DMS 273 (cell line): ENCODE measurements around the gene DNAH7.

Source experiments
- DNase-seq: peaks from one replicate; lab custom pipeline; 2025; ENCODE audit not compliant: unreplicated experiment; lab: John Stamatoyannopoulos, UW

DNAH7 gene

DNA sequence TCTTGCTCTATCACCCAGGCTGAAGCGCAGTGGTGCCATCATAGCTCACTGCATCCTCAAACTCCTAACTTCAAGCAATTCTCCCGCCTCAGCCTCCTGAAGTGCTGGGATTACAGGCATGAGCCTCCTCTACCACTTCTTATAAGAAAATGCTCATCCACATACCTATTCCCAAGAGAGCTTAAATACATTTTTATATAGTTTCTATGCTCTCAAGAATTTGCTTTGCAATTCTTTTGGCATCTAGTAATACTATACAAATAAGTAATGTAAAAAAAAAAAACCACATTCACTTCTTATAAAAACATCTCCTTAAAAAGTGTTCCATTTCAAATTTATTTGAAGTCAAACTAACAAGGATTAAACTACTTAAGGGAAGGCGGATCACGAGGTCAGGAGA lies 197.3 kb downstream of the DNAH7 start:
- no peak for DNase-seq

DNA sequence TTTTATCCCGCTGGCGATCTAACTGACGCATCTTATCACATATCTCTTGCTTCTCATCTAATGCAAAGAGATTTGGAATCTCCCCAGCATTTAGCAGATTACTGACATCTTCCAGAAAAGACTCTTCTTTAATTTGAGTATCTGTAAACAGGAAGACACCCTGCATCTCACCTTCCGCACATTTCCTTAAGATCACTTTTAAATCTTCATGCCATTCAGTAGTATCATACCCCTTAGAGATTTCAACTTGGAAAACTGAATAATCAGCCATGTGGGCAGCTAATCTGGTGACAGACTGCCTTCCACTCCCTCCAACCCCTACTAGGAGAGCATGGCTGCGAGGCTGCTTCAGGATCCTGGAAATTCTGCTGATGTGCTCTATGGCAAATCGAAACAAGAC lies 204.3 kb downstream of the DNAH7 start:
- peak; percentile 6 for DNase-seq

GRCh38 chr2:195863564-195863963 lies 205.1 kb downstream of the DNAH7 start:
- no peak for DNase-seq

- DNase-seq = no peak
Observed at GRCh38 chr2:195863121-195863520, 205.5 kb downstream of the DNAH7 start.

DNA sequence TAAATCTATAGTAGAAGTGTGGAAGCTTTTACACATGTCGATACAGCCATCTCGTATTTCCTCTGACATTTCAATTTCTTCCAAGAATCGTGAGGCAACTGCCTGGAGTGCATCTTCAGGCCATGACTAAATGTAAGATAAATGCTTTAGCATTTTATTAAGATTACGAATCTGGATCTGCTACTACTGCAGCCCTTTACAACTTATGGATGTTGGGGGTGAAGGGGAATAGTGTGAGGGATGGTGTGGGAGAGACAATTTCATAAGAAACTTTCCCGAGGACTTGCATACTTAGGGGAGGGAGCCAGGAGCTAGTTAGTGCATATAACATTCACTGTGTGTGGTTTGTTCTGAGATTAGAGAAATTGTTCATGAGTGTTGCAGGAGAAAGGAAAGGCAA lies 206.8 kb downstream of the DNAH7 start:
- DNase-seq = no peak

- no peak for DNase-seq
Observed at GRCh38 chr2:195859513-195859912, 209.1 kb downstream of the DNAH7 start.

DNA sequence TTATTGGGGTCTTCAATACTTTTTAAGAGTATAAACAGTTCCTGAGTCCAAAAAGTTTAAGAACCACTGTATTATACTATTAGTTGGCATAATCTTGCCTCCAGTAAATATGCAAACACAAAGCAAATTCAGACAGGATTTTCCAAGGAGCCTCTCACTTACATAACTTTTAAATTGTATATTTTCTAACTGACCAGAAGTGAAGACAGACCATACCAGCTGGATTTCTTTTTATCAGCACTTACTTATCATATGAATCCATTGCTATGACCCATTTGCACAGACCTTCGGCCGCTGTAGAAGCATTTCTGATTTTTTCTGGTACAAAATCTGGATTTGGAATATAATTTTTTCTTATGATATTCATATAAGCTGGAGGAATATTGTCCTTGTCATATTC lies 211.5 kb downstream of the DNAH7 start:
- no peak for DNase-seq

- no peak for DNase-seq
Observed at GRCh38 chr2:195850764-195851163, 217.9 kb downstream of the DNAH7 start.

GRCh38 chr2:195848119-195848899 lies 220.3 kb downstream of the DNAH7 start:
- DNase-seq = peak; percentile 36

DNA sequence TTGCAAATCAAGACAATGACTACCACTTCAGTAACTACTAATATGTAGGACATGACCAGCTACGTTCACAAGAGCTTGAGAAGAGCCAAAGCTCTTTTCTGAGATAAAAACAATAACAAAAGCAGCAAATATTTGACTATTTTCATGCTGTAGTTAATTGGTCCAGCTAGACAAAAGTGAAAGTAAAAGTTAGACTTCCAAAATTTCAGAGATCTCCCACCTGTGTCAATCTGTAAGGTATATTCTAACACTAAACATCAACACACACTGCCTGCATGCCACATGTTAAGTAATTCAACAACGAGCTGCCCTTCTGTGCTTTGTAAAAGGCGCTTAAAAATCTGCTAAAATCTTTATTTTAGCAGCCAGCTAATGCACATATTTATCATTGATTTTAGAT lies 225.7 kb downstream of the DNAH7 start:
- DNase-seq = no peak

GRCh38 chr2:195838002-195838401 lies 230.6 kb downstream of the DNAH7 start:
- DNase-seq = no peak

- DNase-seq = no peak
Observed at GRCh38 chr2:195836002-195836401, 232.6 kb downstream of the DNAH7 start.

DNA sequence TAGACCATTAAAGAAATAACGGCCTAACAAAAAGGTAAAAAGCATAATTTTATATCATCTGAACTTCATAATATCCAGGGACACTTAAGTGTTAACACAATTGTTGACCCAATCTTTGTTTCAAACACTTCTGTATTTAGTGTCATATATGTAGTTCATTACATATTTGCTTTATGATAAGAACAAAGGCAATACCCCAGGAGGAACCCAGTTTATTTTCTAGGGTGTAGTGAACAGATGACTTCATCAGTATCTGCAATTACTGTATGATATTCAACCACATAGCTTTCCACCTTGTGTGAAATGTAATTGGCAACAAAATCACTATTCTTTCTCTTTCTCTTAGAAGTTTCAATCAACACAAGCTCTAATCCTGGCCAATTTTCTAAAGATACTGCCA lies 233.8 kb downstream of the DNAH7 start:
- no peak for DNase-seq

DNA sequence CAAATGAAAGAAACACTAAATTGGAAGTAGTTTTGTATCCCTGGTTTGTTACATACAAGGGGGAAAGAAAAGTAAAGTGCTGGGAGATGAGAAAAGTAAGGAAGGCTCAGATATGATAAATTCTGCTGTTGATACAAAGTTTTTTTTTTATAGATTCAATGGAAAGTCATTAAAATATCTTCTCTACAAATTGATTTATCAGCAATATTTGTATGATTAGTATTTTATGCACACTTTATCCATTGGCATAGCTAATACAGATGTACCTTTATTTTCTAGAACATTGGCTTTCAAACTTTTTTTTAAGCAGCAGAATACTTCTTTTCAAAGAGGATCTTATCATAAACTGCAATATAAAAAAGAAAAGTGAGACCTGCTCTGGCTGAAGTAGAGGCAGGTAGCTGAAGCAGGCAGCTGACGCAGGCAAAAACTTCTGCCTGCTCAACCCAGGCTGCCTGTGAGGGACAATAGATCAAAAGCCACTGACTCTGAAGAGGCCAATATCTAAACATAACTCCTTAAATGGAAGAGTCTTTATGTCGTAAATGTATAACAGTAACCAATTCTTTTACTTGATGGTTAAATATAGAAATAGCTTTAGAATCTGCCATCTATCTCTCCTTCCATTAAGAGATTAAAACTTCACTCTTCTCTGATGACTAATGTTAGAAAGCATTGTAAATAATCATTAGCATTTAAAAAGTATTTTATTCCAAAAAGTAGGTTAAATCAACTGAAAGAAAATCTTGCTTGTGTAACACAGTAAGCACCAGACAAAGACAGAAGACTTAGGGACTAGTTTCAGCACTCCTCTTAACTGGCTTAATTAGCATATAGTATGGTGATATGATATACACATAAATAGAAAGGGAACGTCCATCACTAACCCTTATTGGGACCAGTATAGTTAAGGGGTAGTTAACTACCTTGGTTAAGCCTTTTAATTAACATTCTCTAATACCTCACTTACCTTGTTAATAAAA lies 237.4 kb downstream of the DNAH7 start:
- no peak for DNase-seq

GRCh38 chr2:195824478-195824877 lies 244.2 kb downstream of the DNAH7 start:
- no peak for DNase-seq

- no peak for DNase-seq
Observed at GRCh38 chr2:195823206-195823605, 245.4 kb downstream of the DNAH7 start.

- no peak for DNase-seq
Observed at GRCh38 chr2:195821566-195821932, 247.1 kb downstream of the DNAH7 start.

DNA sequence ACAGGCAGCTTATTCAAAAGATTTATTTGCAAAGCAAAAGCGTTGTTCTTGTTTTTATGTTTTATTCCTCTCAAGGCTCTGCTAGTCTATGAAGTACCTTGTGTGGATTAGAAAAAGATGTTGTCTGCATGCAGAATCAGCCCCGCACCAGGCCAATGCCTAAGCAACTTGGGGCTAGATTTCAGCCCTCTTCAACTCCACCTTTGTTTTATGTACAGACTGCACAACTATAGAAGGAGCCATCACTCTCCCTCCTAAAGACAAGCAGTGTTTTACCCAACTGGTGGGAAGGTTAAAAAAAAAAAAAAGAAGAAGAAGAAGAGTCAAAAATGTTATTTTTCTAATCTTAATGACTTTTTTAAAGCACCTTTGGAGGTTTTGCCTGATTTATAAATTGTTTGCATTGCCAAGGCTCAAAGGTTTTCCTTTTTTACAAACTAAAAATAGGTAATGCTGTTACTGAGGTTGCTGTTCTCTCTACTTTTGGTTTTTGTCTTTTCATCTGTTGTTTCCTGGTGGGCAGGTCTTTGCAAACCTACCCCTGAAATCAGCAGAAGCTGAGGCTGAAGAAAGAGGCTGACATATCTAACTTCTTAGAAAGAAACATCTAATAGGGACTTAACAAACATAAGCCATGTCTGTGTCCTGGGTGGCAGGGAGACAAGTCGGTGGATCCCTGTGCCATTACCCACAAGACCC lies 247.6 kb downstream of the DNAH7 start:
- no peak for DNase-seq

- DNase-seq = no peak
Observed at GRCh38 chr2:195820373-195820772, 248.3 kb downstream of the DNAH7 start.

GRCh38 chr2:195819276-195819675 lies 249.4 kb downstream of the DNAH7 start:
- DNase-seq = no peak

- no peak for DNase-seq
Observed at GRCh38 chr2:195818526-195818925, 250.1 kb downstream of the DNAH7 start.

- no peak for DNase-seq
Observed at GRCh38 chr2:195818106-195818505, 250.5 kb downstream of the DNAH7 start.
